Stomach (tissue), 9 donors: ENCODE data around the gene HTT. TPM values are rescaled to one million over a fixed set of nuclear protein-coding genes. Genes with fewer than 3 reads are reported as not detected.

Source experiments
- DNase-seq, 2 donors: peaks; one replicate each; pipeline versions ENCODE4 v3.0.0 to v3.0.0-alpha.2; 2013 to 2019
- H3K27ac ChIP-seq, 5 donors: fragments of 200-600 bp in 4 of 5; sonication (generic) in 4 of 5; one replicate each; pipeline ENCODE4 v1.5.1; 2013 to 2019; ENCODE audit warnings: mild to moderate bottlenecking in 1 of 5, moderate library complexity in 1 of 5
- H3K27me3 ChIP-seq, 3 donors: fragments of 200-600 bp; sonication (generic); one replicate each; pipeline ENCODE4 v1.5.1; 2017 to 2019; ENCODE audit warnings: mixed run types in 1 of 3
- H3K36me3 ChIP-seq, 4 donors: fragments of 200-600 bp; sonication (generic); 1 replicate in 3 of 4; 2 replicates in 1 of 4; pipeline ENCODE4 v1.5.1; 2016 to 2019
- H3K4me1 ChIP-seq, 4 donors: fragments of 200-600 bp; sonication (generic); one replicate each; pipeline ENCODE4 v1.5.1; 2016 to 2019
- H3K4me3 ChIP-seq, 4 donors: fragments of 200-600 bp; sonication (generic) in 3 of 4; one replicate each; pipeline ENCODE4 v1.5.1; 2016 to 2019; ENCODE audit warnings: mild to moderate bottlenecking in 1 of 4
- H3K9me3 ChIP-seq, 4 donors: fragments of 200-600 bp; sonication (generic); one replicate each; pipeline ENCODE4 v1.5.1; 2016 to 2019
- CTCF ChIP-seq, 7 experiments: fragments of 450-650 bp in 4 of 7; fragments of 200-600 bp in 3 of 7; sonication (generic) in 3 of 7; IDR thresholded peaks; one replicate each; pipeline ENCODE4 v1.5.1; 2016 to 2019; ENCODE audit warnings: antibody characterized with exemption in 7 of 7, control low read depth in 2 of 7, mild to moderate bottlenecking in 1 of 7
- EP300 ChIP-seq: sonication (generic); formaldehyde crosslinking; IDR thresholded peaks from one replicate; pipeline ENCODE4 v1.6.1; 2017; ENCODE audit warnings: antibody characterized with exemption
- POLR2A ChIP-seq, 4 donors: fragments of 450-650 bp; IDR thresholded peaks; one replicate each; pipeline ENCODE4 v1.6.1; 2016; ENCODE audit warnings: antibody characterized with exemption in 4 of 4, control low read depth in 2 of 4, mild to moderate bottlenecking in 1 of 4, moderate library complexity in 1 of 4
- POLR2AphosphoS5 ChIP-seq, 3 donors: sonication (generic); formaldehyde crosslinking; IDR thresholded peaks; one replicate each; pipeline ENCODE4 v1.6.1; 2016; ENCODE audit warnings: antibody characterized with exemption in 3 of 3
- WGBS, 5 donors: extraction: QIAGEN DNeasy Blood & Tissue Kit in 3 of 5; methylation state at CpG; one replicate each; pipeline versions ENCODE4 v1.1.5 to v1.1.7; 2013 to 2018; 5-methylcytosine and 5-hydroxymethylcytosine counted together
- intact Hi-C: fragments of 100-400 bp; cut with DNase I; formaldehyde crosslinking; loops from one replicate; pipeline ENCODE4 v1.15.1; 2023; ENCODE audit warnings: low total_unique reads
- polyA plus RNA-seq, 3 donors: library from polyadenylated mRNA; stranded (reverse); fragments of 200-250 nt; gene quantifications; one replicate each; pipeline ENCODE4 v1.2.3, GENCODE V29; 2013
- total RNA-seq, 5 donors: library from RNA; depleted of rRNA; stranded (reverse); fragments of >200 nt; gene quantifications; one replicate each; pipeline versions ENCODE4 v1.1.0 to v1.2.3, GENCODE V29; 2014 to 2016
- donor health status: healthy with polysubstance abuse.
- donor health status: Bipolar disorder and iron deficiency.
- donor health status: healthy.

Gene HTT
- total and polyA plus RNA-seq, 8 donors, result 3.4 to 95.7 (median 41.6) TPM

DNA sequence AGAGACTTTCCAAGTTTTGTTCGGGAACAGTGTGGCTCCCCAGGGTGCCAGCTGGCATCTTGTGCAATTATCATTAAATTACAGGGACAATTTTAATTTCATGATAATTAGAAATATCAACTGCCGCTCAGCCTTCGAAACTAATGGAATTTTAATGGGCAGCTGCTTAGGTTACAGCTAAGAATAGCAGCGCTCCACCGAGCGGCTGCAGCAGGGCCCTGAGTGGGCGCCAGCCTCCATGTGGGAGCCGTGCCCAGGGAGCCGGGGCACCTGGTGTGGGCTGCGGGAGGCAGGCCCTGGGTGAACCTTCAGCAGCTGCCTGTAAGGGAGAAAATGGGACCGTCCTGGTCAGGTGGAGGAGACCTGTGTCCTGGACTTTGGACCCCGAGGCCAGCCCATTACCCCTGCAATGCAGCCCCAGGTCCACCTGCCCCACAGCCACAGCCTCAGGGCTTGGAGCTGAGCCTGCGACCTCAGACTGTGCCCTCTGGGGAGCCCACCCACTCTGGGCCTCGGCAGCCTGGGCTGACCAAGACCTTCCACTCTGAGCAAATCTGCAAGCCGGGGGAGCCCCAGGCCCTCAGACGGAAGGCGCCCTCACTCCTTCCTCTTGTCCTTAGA is 195.6 kb downstream of the HTT start:
- no peak overlapping the region for H3K4me3 ChIP-seq
- H3K27me3 ChIP-seq, result no peaks in the 10 kb centered on the region
- no peaks in the 10 kb centered on the region for H3K36me3 ChIP-seq
- no peak overlapping the region for H3K27ac ChIP-seq
- intact Hi-C loops, result no loop called here
- 79 to 86% (median 82%) methylated on average over 14 to 17 of the region's 17 CpGs for WGBS, 5 donors
- no peaks in the 10 kb centered on the region for H3K9me3 ChIP-seq
- no peak for TF ChIP-seq POLR2A (IDR thresholded peaks at IDR 0.05)
- TF ChIP-seq EP300, result no peak
- H3K4me1 ChIP-seq, result peaks cover 0 to 8% (median 2%) of the 10 kb centered on the region in 4 donors
- DNase-seq, result peak; percentile 16 to 57

GRCh38 chr4:3271131-3271530 is 196.7 kb downstream of the HTT start:
- intact Hi-C loops, result no loop called here
- peak in 1 of 2 donors; percentile 5 for DNase-seq
- H3K27ac ChIP-seq, result no peak overlapping the region
- no peak overlapping the region for H3K4me3 ChIP-seq
- H3K9me3 ChIP-seq, result no peaks in the 10 kb centered on the region
- H3K4me1 ChIP-seq, result peaks cover 0 to 8% (median 2%) of the 10 kb centered on the region in 4 donors
- H3K27me3 ChIP-seq, result no peaks in the 10 kb centered on the region
- TF ChIP-seq POLR2A (IDR thresholded peaks at IDR 0.05) (no peak), POLR2AphosphoS5 (IDR thresholded peaks at IDR 0.05) (no peak), CTCF (IDR thresholded peaks at IDR 0.05) (no peak), EP300 (no peak)
- H3K36me3 ChIP-seq, result no peaks in the 10 kb centered on the region
- WGBS, 5 donors, result 81 to 83% (median 82%) methylated on average over 14 of the region's 14 CpGs

GRCh38 chr4:3276986-3277385 is 202.5 kb downstream of the HTT start:
- Histone ChIP-seq H3K4me1 (peaks cover 0 to 3% (median 0%) of the 10 kb centered on the region in 4 donors), H3K36me3 (no peaks in the 10 kb centered on the region), H3K27me3 (no peaks in the 10 kb centered on the region), H3K4me3 (peak overlapping the region in 1 of 4 donors; percentile 8), H3K27ac (no peak overlapping the region), H3K9me3 (no peaks in the 10 kb centered on the region)
- WGBS, 5 donors, result 58 to 78% (median 69%) methylated on average over 9 of the region's 9 CpGs
- intact Hi-C loops, result no loop called here
- TF ChIP-seq CTCF (IDR thresholded peaks at IDR 0.05) (no peak), POLR2AphosphoS5 (IDR thresholded peaks at IDR 0.05) (no peak), POLR2A (IDR thresholded peaks at IDR 0.05) (no peak), EP300 (no peak)
- DNase-seq, result peak in 1 of 2 donors; percentile 25

DNA sequence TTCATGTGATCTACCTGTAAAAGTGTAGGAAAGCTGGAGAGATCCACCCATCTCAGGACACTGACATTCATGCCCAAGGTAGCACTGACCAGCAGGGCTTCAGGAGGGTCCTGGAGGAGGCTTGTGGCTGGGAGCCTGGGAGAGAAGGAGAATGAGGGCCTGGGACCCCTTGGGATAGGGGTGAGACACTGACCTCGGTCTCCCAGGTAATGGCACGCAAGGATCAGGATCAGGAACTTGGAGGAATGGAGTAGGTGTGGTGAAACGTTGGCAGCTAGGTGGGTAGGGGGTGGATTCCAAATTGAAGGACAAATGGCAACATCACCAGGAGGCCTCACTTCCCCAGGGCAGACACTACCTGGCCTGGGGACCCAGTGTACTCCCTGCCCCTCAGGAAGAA is 206.0 kb downstream of the HTT start:
- H3K27ac ChIP-seq, result no peak overlapping the region
- intact Hi-C loops, result no loop called here
- peaks cover 0 to 21% (median 8%) of the 10 kb centered on the region in 3 donors for H3K27me3 ChIP-seq
- no peaks in the 10 kb centered on the region for H3K36me3 ChIP-seq
- H3K4me3 ChIP-seq, result no peak overlapping the region
- peak in 1 of 2 donors; percentile 9 for DNase-seq
- H3K9me3 ChIP-seq, result no peaks in the 10 kb centered on the region
- peaks cover 0 to 3% (median 0%) of the 10 kb centered on the region in 4 donors for H3K4me1 ChIP-seq
- TF ChIP-seq POLR2A (IDR thresholded peaks at IDR 0.05) (no peak), POLR2AphosphoS5 (IDR thresholded peaks at IDR 0.05) (no peak), EP300 (no peak), CTCF (IDR thresholded peaks at IDR 0.05) (no peak)
- 81 to 92% (median 84%) methylated on average over 3 of the region's 3 CpGs for WGBS, 5 donors

DNA sequence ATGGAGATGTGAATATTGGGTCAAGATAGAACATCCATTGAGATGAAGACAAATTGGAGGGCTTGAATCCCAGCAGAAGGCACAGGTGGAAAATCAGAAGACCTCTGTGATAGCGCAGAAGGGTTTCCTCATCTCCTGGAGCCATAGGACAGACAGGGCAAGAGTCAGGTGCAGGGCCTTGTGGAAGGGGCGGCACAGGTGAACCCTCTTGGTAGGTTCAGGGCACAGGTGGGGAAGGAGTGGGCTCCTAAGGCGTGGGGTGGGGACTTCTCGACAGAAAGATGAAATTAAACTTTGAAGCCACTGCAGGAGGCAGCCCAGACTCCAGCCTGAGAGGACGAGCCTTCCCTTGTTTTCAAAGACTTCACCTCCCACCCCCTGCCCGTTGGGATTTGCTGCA is 209.0 kb downstream of the HTT start:
- TF ChIP-seq CTCF (IDR thresholded peaks at IDR 0.05) (no peak), POLR2A (IDR thresholded peaks at IDR 0.05) (no peak), EP300 (no peak), POLR2AphosphoS5 (IDR thresholded peaks at IDR 0.05) (no peak)
- Histone ChIP-seq H3K4me1 (peaks cover 0 to 6% (median 0%) of the 10 kb centered on the region in 4 donors), H3K36me3 (no peaks in the 10 kb centered on the region), H3K27ac (no peak overlapping the region), H3K9me3 (no peaks in the 10 kb centered on the region), H3K27me3 (peaks cover 0 to 43% (median 23%) of the 10 kb centered on the region in 3 donors), H3K4me3 (no peak overlapping the region)
- WGBS, 5 donors, result 70 to 87% (median 85%) methylated on average over 6 of the region's 6 CpGs
- intact Hi-C loops, result no loop called here
- peak in 1 of 2 donors; percentile 1 for DNase-seq
